Measurements from ENCODE around the gene AFG1L. TPM values are rescaled to one million over a fixed set of nuclear protein-coding genes. Genes with fewer than 3 reads are reported as not detected.

The AFG1L gene
- total RNA-seq, 3 donors from 2014 or later (not counting 1 experiment from before 2014, with no cell fraction given) = 4.8 to 9.2 (median 5.2) TPM

DNA sequence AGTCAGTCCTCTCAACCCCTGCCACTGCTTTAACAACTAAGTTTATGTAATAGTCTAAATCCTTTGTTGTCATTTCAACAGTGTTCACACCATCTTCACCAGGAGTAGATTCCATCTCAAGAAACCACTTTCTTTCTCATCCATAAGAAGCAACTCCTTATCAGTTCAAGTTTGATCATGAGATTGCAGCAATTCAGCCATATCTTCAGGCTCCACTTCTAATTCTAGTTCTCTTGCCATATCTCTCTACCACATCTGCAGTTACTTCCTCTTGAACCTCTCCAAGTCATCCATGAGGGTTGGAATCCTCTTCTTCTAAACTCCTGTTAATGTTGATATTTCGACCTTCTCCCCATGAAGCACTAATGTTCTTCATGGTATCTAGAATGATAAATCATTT, 208.0 kb downstream of the AFG1L start:
- no peak for DNase-seq
- no peak for ATAC-seq
- intact Hi-C loops (cut with micrococcal nuclease) = no loop called here
- H3K4me3 ChIP-seq (ENCODE audit: low read length) = no peak overlapping the region
- H3K27ac ChIP-seq (ENCODE audit: low read length) = no peak overlapping the region
- TF ChIP-seq, protein P1, sequence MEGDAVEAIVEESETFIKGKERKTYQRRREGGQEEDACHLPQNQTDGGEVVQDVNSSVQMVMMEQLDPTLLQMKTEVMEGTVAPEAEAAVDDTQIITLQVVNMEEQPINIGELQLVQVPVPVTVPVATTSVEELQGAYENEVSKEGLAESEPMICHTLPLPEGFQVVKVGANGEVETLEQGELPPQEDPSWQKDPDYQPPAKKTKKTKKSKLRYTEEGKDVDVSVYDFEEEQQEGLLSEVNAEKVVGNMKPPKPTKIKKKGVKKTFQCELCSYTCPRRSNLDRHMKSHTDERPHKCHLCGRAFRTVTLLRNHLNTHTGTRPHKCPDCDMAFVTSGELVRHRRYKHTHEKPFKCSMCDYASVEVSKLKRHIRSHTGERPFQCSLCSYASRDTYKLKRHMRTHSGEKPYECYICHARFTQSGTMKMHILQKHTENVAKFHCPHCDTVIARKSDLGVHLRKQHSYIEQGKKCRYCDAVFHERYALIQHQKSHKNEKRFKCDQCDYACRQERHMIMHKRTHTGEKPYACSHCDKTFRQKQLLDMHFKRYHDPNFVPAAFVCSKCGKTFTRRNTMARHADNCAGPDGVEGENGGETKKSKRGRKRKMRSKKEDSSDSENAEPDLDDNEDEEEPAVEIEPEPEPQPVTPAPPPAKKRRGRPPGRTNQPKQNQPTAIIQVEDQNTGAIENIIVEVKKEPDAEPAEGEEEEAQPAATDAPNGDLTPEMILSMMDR (IDR thresholded peaks at IDR 0.05) = no peak
- Mint-ChIP-seq H3K9me3 (no peaks in the 10 kb centered on the region), H3K36me3 (no peaks in the 10 kb centered on the region), H3K4me1 (no peaks in the 10 kb centered on the region), H3K27me3 (ENCODE audit: low read depth in 2 of 2) (no peaks in the 10 kb centered on the region), H3K27ac (no peak overlapping the region), H3K4me3 (no peak overlapping the region)
- no peaks in the 10 kb centered on the region for H3K9me3 ChIP-seq (ENCODE audit: control insufficient read depth, insufficient read depth, low read length)
- H3K36me3 ChIP-seq (ENCODE audit: control insufficient read depth, insufficient read depth, low read length) = no peaks in the 10 kb centered on the region
- no peaks in the 10 kb centered on the region for H3K4me1 ChIP-seq (ENCODE audit: control insufficient read depth, insufficient read depth, low read length)
- no peaks in the 10 kb centered on the region for H3K27me3 ChIP-seq (ENCODE audit: control insufficient read depth, insufficient read depth, low read length)
- no CpG with 5 or more reads among the region's 1 CpG for WGBS (ENCODE audit: insufficient coverage)

DNA sequence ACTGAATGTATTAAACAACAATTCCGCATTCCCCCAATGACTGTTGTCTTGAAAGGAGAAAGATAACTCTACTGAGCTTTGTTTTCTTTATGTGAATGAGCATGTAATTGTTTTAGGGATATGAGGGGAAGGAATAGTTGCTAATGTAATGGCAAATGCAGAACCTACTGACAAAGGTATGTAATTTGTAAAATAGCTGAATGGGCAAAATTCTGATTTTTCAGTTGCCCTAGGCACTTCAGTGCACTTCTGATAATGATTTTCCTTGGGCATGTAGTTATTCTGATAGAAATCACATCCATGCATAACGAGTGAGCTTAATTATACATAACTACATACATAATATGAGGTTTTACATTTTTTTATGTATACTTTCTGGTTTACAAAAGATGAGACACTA, 212.5 kb downstream of the AFG1L start:
- H3K36me3 Mint-ChIP-seq = no peaks in the 10 kb centered on the region
- DNase-seq = no peak
- no peaks in the 10 kb centered on the region for H3K27me3 Mint-ChIP-seq (ENCODE audit: low read depth in 2 of 2)

DNA sequence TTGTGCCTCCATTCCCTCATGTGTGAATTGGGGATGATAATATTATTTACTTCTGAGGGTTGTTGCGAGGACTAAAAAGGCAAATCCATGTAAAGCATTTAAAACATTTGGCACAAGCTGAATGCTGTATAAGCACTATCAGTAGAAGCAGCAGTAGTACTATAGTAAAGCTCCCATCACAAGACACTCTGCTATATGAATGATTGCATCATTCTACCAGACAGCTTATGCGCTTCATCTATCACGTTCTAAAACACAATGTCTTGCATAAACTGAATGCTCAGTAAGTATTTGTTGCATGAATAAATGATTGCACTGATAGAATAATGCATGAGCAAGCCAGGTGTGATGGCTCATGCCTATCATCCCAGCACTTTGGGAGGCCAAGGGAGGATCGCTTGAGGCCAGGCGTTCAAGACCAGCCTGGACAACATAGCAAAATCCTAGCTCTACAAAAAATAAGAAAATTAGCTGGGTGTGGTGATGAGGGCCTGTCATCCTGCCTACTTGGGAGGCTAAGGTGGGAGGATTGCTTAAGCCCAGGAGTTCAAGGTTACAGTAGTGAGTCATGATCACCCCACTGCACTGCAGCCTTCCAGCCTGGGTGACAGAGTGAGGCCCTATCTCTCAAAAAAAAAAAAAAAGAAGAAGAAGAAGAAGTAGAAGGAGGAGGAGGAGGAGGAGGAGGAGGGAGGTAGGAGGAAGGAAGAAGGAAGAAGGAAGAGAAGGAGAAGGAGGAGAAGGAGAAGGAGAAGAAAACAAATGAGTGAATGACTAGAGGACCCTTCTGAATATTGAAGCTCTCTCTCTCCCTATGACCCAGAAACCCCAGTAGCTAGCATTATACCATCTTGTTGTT, 215.8 kb downstream of the AFG1L start:
- no peak overlapping the region for H3K27ac ChIP-seq (ENCODE audit: low read length)
- TF ChIP-seq, protein P1 (IDR thresholded peaks at IDR 0.05) = no peak
- H3K9me3 ChIP-seq (ENCODE audit: control insufficient read depth, insufficient read depth, low read length) = no peaks in the 10 kb centered on the region
- H3K4me1 Mint-ChIP-seq = no peaks in the 10 kb centered on the region
- H3K27ac Mint-ChIP-seq = no peak overlapping the region
- WGBS (ENCODE audit: insufficient coverage) = 72% methylated on average over 5 of the region's 5 CpGs
- intact Hi-C loops (cut with micrococcal nuclease) = no loop called here
- no peak overlapping the region for H3K4me3 Mint-ChIP-seq
- no peaks in the 10 kb centered on the region for H3K9me3 Mint-ChIP-seq
- H3K27me3 ChIP-seq (ENCODE audit: control insufficient read depth, insufficient read depth, low read length) = no peaks in the 10 kb centered on the region
- no peak for ATAC-seq
- no peaks in the 10 kb centered on the region for H3K36me3 Mint-ChIP-seq
- H3K4me1 ChIP-seq (ENCODE audit: control insufficient read depth, insufficient read depth, low read length) = no peaks in the 10 kb centered on the region
- H3K4me3 ChIP-seq (ENCODE audit: low read length) = no peak overlapping the region
- no peaks in the 10 kb centered on the region for H3K27me3 Mint-ChIP-seq (ENCODE audit: low read depth in 2 of 2)
- no peak for DNase-seq
- H3K36me3 ChIP-seq (ENCODE audit: control insufficient read depth, insufficient read depth, low read length) = no peaks in the 10 kb centered on the region

More for the DNA sequence above, 212.5 kb downstream of the AFG1L start:
- intact Hi-C loops (cut with micrococcal nuclease) = no loop called here
- WGBS (ENCODE audit: insufficient coverage) = 100% methylated on average over 1 of the region's 2 CpGs
- Histone ChIP-seq H3K27ac (ENCODE audit: low read length) (no peak overlapping the region), H3K36me3 (ENCODE audit: control insufficient read depth, insufficient read depth, low read length) (no peaks in the 10 kb centered on the region), H3K4me1 (ENCODE audit: control insufficient read depth, insufficient read depth, low read length) (no peaks in the 10 kb centered on the region), H3K27me3 (ENCODE audit: control insufficient read depth, insufficient read depth, low read length) (no peaks in the 10 kb centered on the region), H3K9me3 (ENCODE audit: control insufficient read depth, insufficient read depth, low read length) (no peaks in the 10 kb centered on the region), H3K4me3 (ENCODE audit: low read length) (no peak overlapping the region)
- Mint-ChIP-seq H3K27ac (no peak overlapping the region), H3K9me3 (no peaks in the 10 kb centered on the region), H3K4me3 (no peak overlapping the region), H3K4me1 (no peaks in the 10 kb centered on the region)
- TF ChIP-seq, protein P1 (IDR thresholded peaks at IDR 0.05) = no peak
- ATAC-seq = no peak
